Endothelial cell of umbilical vein (primary cell): ENCODE measurements around the gene AUTS2. TPM values are rescaled to one million over a fixed set of nuclear protein-coding genes. Genes with fewer than 3 reads are reported as not detected.

ENCODE experiments used
- BruUV-seq: library from RNA; stranded (reverse); fragments of 400-500 nt; replicated peaks from 2 replicates; lab custom pipeline; 2021; lab: Mats Ljungman, UMichigan
- CTCF ChIA-PET: fragments of 300-600, 350-600 bp; sonication (Branson Sonifier 250); formaldehyde crosslinking; loops from one replicate; lab custom pipeline; 2021; ENCODE audit warnings: antibody characterized with exemption, inconsistent platforms; lab: Charles Lee
- POLR2A ChIA-PET: fragments of 300-600, 350-600 bp; sonication (Branson Sonifier 250); formaldehyde crosslinking; loops from one replicate; lab custom pipeline; 2021; ENCODE audit warnings: antibody characterized with exemption, inconsistent platforms; lab: Charles Lee
- DNase-seq: peaks from one replicate; pipeline ENCODE4 v3.0.0-alpha.2; 2011; ENCODE audit warnings: low read depth, low spot score
- FAIRE-seq: peaks from 2 replicates; lab custom pipeline; 2011; peaks lifted over from hg19 to GRCh38; lab: Jason Lieb, UNC
- H2AFZ ChIP-seq: 2 replicates; pipeline ENCODE4 v1.6.0; 2012; ENCODE audit warnings: low read depth, low read length, control low read depth, inconsistent platforms
- H3K27ac ChIP-seq: 2 replicates; pipeline ENCODE4 v1.5.1; 2011; ENCODE audit warnings: low read depth, mild to moderate bottlenecking, control low read depth, low read length, moderate library complexity; ENCODE audit not compliant: insufficient read depth
- H3K27me3 ChIP-seq, 2 experiments: 2 replicates each; pipeline versions ENCODE4 v1.6.0 to v1.6.1; 2011; ENCODE audit warnings: low read length in 2 of 2, mixed read lengths in 1 of 2; ENCODE audit not compliant: control insufficient read depth in 2 of 2, insufficient read depth in 2 of 2
- H3K36me3 ChIP-seq, 2 experiments: 2 replicates in 1 of 2; 3 replicates in 1 of 2; pipeline ENCODE4 v1.5.1; 2011; ENCODE audit warnings: low read length in 2 of 2, mild to moderate bottlenecking in 1 of 2, moderate library complexity in 1 of 2; ENCODE audit not compliant: control insufficient read depth in 2 of 2, insufficient read depth in 2 of 2; ENCODE audit errors: extremely low read depth in 1 of 2
- H3K4me1 ChIP-seq: 3 replicates; pipeline ENCODE4 v1.5.1; 2011; ENCODE audit warnings: mild to moderate bottlenecking, low read length; ENCODE audit not compliant: control insufficient read depth, insufficient read depth; ENCODE audit errors: extremely low read depth
- H3K4me2 ChIP-seq: 2 replicates; pipeline ENCODE4 v1.6.1; 2011; ENCODE audit warnings: low read length, control low read depth, mixed read lengths; ENCODE audit not compliant: insufficient read depth
- H3K4me3 ChIP-seq, 3 experiments: fragments of 200-600 bp in 1 of 3; sonication (generic), shearing (Covaris generic) in 1 of 3; replicated peaks in 1 of 3; 2 replicates each; pipeline ENCODE4 v1.5.1; 2011 to 2016; ENCODE audit warnings: control low read depth in 3 of 3, low read length in 3 of 3, mild to moderate bottlenecking in 2 of 3, inconsistent platforms in 1 of 3, low read depth in 1 of 3, moderate library complexity in 1 of 3; ENCODE audit not compliant: insufficient read depth in 1 of 3
- H3K79me2 ChIP-seq: 2 replicates; pipeline ENCODE4 v1.6.0; 2012; ENCODE audit warnings: low read length, inconsistent platforms; ENCODE audit not compliant: control insufficient read depth, insufficient read depth
- H3K9ac ChIP-seq: replicated peaks from 2 replicates; pipeline ENCODE3; 2011; ENCODE audit warnings: low read length, control low read depth; ENCODE audit not compliant: insufficient read depth; ENCODE audit errors: extremely low read depth
- H3K9me1 ChIP-seq: replicated peaks from 3 replicates; pipeline ENCODE4 v1.6.0; 2011; ENCODE audit warnings: mild to moderate bottlenecking, low read length; ENCODE audit not compliant: control insufficient read depth, insufficient read depth; ENCODE audit errors: extremely low read depth
- H3K9me3 ChIP-seq: replicated peaks from 2 replicates; pipeline ENCODE4 v1.5.1; 2012; ENCODE audit warnings: low read length, inconsistent platforms; ENCODE audit not compliant: control insufficient read depth, insufficient read depth
- H4K20me1 ChIP-seq: replicated peaks from 2 replicates; pipeline ENCODE3; 2011; ENCODE audit warnings: mild to moderate bottlenecking, low read length; ENCODE audit not compliant: control insufficient read depth, insufficient read depth; ENCODE audit errors: extremely low read depth
- CTCF ChIP-seq, 2 donors: IDR thresholded peaks; 1 replicate in 1 of 2; 2 replicates in 1 of 2; pipeline ENCODE4 v1.5.1; 2011; ENCODE audit warnings: low read length in 2 of 2, mild to moderate bottlenecking in 2 of 2, moderate library complexity in 2 of 2, control low read depth in 1 of 2, inconsistent platforms in 1 of 2, low read depth in 1 of 2; ENCODE audit not compliant: insufficient read depth in 1 of 2; ENCODE audit errors: extremely low read depth in 1 of 2
- EZH2 ChIP-seq: IDR thresholded peaks from 2 replicates; pipeline ENCODE4 v1.6.1; 2012; ENCODE audit warnings: borderline replicate concordance, low read depth, mild to moderate bottlenecking, moderate library complexity, low read length, inconsistent platforms; ENCODE audit not compliant: severe bottlenecking
- FOS ChIP-seq: IDR thresholded peaks from 2 replicates; pipeline ENCODE4 v1.6.1; 2011; ENCODE audit warnings: mild to moderate bottlenecking, low read length, moderate library complexity, borderline replicate concordance; ENCODE audit not compliant: insufficient read depth
- GATA2 ChIP-seq: IDR thresholded peaks from 2 replicates; pipeline ENCODE4 v1.7.0; 2011; ENCODE audit warnings: low read depth, mild to moderate bottlenecking, moderate library complexity, mixed read lengths, low read length; ENCODE audit not compliant: insufficient read length, insufficient read depth
- JUN ChIP-seq: IDR thresholded peaks from 2 replicates; pipeline ENCODE4 v1.6.1; 2011; ENCODE audit warnings: borderline replicate concordance, low read depth; ENCODE audit not compliant: insufficient read length, insufficient read depth
- MAX ChIP-seq: IDR thresholded peaks from 2 replicates; pipeline ENCODE4 v1.6.1; 2011; ENCODE audit not compliant: insufficient read depth, insufficient read length
- MYC ChIP-seq: IDR thresholded peaks from one replicate; pipeline ENCODE4 v1.6.1; 2011; ENCODE audit warnings: mild to moderate bottlenecking, low read depth, low read length
- POLR2A ChIP-seq: IDR thresholded peaks from 2 replicates; pipeline ENCODE4 v1.6.1; 2012; ENCODE audit warnings: low read depth, mild to moderate bottlenecking, control low read depth, low read length
- POLR2AphosphoS5 ChIP-seq: IDR thresholded peaks from 2 replicates; pipeline ENCODE4 v1.6.1; 2012; ENCODE audit warnings: low read depth, mild to moderate bottlenecking, control low read depth, low read length, moderate library complexity; ENCODE audit not compliant: insufficient read depth
- dilution Hi-C: fragments of 300-500 bp; cut with MboI; formaldehyde crosslinking; loops from one replicate; pipeline ENCODE4 v1.15.0; 2019; ENCODE audit warnings: low sequenced_read_pairs; ENCODE audit not compliant: extremely low pct_ligation_motif_present
- intact Hi-C: fragments of 100-400 bp; cut with micrococcal nuclease; formaldehyde crosslinking; loops from one replicate; pipeline ENCODE4 v1.10.0; 2022
- polyA plus RNA-seq, 4 experiments: library from polyadenylated mRNA; depleted of rRNA in 3 of 4; stranded (reverse) in 3 of 4; unstranded in 1 of 4; fragments of >200 nt; gene quantifications; 2 replicates each; pipeline versions ENCODE4 v1.2.1 to v1.2.3, GENCODE V29; 2011 to 2012; ENCODE audit warnings: missing spikeins in 1 of 4
- total RNA-seq: library from RNA; stranded (reverse); gene quantifications from 2 replicates; pipeline ENCODE4 v1.2.3, GENCODE V29; 2021

AUTS2 gene
- total and polyA plus RNA-seq, 2 donors (not counting 3 experiments of a cell fraction or from before 2014, with no cell fraction given): 0.59 to 8.0 TPM

- Histone ChIP-seq H3K79me2 (no peaks in the 10 kb centered on the region), H3K27me3 (no peaks in the 10 kb centered on the region), H3K9me1 (no peaks in the 10 kb centered on the region), H3K4me1 (no peaks in the 10 kb centered on the region), H3K27ac (no peak overlapping the region), H3K9ac (no peak overlapping the region), H2AFZ (no peak overlapping the region), H3K36me3 (no peaks in the 10 kb centered on the region), H4K20me1 (no peaks in the 10 kb centered on the region), H3K4me2 (no peak overlapping the region), H3K4me3 (no peak overlapping the region), H3K9me3 (peaks cover 2% of the 10 kb centered on the region)
- intact Hi-C loops (no loop called here), dilution Hi-C loops (no loop called here)
- no TSS peak for BruUV-seq
- FAIRE-seq: no peak
- TF ChIP-seq CTCF (IDR thresholded peaks at IDR 0.05; ENCODE audit: extremely low read depth in 1 of 2, insufficient read depth in 1 of 2, low read depth in 1 of 2, low read length in 2 of 2) (no peak), EZH2 (no peak), FOS (no peak), MAX (no peak), JUN (no peak), GATA2 (no peak), POLR2AphosphoS5 (no peak), MYC (no peak), POLR2A (no peak)
- DNase-seq: no peak
- POLR2A ChIA-PET: no interaction called here
- CTCF ChIA-PET: no interaction called here
Observed at GRCh38 chr7:70635633-70636032, 1037.4 kb downstream of the AUTS2 start.
